HG02759 (cell line): Measurements from ENCODE around the gene MYO6.

Source experiments
- ATAC-seq: cut with Tn5 transposase; IDR thresholded peaks from one replicate; pipeline ENCODE4 v1.9.1; 2021; ENCODE audit warnings: mild to moderate bottlenecking, moderate library complexity; ENCODE audit not compliant: unreplicated experiment

The MYO6 gene

DNA sequence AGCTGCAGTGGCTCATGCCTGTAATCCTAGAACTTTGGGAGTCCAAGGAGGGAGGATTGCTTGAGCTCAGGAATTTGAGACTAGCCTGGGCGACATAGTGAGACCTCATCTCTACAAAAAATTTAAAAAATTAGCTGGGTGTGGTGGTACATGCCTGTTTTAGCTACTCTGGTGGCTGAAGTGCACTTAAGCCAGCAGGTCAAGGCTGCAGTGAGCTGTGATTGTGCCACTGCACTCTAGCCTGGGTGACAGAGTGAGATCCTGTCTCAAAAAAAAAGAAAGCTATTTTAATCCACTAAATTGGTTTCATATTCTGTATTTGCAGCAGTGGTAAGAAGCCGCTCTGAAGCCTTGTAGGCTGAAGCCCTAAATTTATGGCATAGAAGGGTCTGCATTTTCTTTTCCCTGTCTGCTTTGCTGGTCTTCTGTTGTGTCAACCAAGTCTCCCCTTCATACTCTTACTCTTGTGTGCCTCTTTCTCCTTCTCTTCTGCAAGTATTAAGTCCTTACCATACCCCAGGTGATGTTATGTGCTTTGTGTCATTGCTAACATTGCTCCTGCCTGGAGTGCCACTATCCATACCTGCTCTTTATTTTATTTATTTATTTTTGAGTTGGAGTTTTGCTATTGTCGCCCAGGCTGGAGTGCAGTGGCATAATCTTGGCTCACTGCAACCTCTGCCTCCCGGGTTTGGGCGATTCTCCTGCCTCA, 70.9 kb downstream of the MYO6 start:
- ATAC-seq: no peak

DNA sequence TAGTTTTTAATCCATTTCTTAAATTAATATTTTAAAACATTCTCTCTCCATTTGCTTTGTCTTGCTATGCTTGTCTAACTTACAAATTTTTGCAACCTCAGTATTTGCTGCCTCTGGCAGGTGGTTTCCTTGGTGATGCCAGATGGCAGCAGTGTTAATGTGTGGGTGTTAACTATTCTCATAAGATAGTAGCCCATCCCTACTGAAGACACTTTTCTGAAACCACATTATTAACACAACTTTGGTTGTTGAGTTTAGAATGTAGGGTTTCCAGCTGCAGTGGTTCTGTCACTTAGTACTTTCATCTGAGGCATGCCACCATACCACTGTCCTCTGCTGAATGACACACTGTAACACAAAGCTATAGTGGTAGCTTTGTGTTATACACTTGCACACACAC, 75.1 kb downstream of the MYO6 start:
- ATAC-seq: peak; percentile 95

DNA sequence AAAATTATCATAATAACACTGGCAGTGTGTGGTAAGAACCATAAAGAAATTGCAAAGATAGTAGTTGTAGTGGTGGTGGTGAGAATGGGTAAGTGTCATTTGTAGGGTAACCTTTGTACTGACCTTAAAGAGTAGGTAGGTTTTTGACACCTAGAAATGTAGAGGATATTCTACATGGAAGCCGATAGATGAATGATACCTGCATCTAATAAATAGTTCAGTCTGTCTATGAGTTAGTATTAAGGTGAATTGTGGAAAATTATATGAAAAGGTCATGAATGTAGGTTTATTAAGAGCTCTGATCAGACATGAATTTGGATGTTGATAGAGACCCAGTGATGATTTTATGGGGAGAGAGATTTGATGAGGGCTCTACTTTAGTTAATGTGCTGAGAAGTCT, 78.1 kb downstream of the MYO6 start:
- ATAC-seq: no peak

DNA sequence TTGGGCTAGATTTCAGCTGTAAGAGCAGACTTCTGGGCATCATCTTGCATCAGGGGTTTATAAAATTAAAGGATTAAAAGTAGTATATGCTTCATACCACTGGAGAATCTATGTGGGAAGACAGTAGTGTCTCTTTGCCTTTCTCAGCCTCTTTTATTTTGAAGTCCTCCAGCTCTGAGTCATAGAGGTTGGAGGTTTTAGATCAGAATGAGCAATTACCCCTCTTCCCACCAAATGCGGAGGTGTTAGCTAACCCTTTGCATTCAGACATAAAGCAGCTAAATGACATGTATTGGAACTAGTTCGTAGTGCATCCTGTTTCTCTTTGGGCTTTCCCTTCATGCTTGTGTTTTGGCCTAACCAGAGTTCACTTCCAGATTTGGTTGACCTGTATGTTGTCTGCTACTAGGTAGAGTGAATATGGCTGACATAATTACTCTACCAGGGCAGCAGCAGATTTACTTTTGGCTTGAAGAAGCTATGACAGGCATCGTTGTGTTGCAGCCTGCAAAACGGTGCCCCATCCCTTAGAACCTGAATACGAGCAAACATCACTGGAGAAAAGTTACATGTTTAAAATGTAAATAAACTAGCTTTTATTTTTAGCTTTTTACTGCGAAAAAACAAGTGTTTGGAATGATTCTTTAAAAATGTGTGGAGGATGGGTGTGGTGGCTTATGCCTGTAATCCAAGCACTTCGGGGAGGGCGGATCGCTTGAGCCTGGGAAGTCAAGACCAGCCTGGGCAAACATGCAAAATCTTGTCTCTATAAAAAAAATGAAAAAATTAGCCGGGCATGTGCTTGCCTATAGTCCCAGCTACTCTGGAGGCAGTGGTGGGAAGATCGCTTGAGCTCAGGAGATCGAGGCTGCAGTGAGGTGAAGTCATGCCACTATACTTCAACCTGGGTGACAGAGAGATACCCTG, 82.2 kb downstream of the MYO6 start:
- ATAC-seq: peak; percentile 77

DNA sequence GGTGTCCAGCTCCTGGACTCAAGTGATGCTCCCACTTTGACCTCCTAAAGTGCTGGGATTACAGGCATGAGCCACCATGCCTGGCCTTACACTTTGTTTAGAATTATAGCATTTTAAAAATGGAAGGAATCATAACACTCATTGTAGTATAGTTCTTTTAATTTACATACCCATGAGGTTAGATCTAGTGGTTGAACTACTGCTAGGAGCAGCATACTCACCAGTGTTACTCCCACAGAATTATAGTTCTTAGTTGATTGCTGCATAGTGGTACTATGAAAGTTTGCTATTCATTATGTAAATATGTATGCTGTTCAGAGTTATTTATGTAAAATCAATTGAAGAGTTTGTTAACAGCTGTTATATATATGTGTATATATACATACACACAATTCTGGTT, 85.4 kb downstream of the MYO6 start:
- ATAC-seq: no peak

DNA sequence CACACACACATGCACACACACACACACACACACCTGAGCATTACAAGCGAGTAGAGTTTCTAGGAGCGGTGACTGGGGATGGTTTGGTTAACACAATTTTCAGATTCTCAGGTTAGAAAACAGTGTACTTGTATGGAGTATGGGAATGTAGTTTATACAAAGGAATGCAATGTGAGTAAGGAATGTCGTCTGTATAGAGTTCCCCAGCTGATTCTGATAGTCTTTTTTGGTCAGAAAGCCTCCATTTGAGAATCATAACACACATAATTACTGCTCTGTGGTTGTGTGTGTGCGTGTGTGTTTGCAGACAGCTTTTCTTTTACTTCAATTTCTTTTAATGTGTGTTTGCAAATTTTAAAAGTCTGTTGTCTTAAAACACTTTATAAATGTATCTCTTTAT, 93.2 kb downstream of the MYO6 start:
- ATAC-seq: no peak

DNA sequence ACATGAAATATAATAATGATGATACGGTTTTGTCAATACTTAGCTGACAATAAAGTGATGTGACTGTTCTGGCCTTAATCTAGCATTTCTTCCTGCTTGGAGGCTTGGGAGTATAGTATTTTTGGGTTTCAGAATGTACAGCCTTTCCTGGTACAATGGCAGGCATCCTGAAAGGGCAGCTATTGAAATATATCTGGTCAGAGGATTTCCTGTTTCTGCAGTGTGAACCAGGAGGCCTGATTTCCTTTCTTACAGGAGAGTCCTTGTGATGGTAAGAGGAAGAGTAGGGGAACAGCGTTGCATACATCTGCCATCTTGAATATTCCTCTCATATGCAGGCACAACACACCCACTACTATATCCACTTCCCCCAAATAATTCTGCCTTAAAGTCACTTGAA, 93.7 kb downstream of the MYO6 start:
- ATAC-seq: no peak

DNA sequence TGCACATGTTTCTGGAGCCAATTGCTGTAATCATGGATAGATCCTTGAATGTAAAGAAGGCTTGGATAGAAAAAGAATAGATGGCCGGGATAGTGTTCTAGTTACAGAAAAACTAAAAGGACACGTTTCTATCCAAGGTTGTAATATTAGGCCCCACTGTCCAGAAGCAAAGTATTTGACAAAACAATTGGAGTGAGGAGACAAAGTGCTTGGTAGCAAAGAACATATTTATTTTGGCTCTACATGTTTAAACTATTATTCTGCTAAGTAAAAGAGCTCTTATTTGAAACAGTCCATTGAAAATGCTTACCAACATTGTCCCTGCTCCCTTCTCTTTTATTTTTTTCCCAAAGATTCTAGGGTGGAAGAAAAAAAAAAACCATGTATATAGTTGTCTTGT, 94.4 kb downstream of the MYO6 start:
- no peak for ATAC-seq

DNA sequence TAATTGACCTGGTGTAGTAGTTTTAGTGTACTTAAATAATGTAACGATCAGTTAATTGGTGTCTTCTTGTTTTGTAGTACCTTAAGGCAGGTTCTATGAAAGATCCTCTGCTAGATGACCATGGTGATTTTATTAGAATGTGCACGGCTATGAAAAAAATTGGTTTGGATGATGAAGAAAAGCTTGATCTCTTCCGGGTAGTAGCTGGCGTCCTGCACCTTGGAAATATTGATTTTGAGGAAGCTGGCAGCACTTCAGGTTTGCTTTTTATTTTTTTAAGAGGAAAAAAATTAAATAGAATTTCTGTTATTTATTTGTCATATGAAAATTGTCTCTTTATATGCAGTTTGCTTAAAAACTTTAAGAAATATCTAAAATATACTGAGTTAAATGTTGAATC, 99.2 kb downstream of the MYO6 start:
- no peak for ATAC-seq

DNA sequence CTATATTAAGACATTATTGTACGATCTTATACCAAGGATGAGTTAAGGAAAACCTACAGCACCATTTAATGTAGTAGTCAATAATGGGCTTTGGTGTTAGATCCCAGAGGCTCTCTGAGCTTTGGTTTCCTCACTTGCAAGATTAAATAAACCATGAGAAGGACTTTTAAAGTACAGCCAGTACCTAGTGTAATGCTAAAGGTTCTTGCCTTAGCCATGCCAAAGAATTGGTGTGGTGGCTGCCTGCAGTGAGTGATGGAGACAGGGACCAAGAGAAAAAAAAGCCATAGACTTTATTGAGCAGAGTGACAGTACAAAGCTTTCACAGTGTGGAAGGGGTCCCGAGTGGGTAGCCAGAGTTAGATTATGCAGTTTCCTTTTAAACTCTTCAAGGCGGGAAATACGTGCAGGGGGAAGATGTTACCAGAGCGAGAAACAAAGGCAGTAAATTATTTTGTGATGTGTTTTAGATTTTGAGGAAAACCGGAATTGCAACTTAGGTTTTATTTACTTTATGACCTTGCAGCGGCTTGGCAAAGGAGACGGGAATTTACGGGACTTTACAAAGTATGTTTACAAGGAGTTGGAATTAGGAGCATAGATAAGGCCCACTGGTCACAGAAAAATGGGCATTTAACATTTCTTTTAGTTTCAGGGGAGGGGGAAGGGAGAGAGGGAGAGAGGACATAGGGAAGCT, 100.4 kb downstream of the MYO6 start:
- ATAC-seq: no peak

DNA sequence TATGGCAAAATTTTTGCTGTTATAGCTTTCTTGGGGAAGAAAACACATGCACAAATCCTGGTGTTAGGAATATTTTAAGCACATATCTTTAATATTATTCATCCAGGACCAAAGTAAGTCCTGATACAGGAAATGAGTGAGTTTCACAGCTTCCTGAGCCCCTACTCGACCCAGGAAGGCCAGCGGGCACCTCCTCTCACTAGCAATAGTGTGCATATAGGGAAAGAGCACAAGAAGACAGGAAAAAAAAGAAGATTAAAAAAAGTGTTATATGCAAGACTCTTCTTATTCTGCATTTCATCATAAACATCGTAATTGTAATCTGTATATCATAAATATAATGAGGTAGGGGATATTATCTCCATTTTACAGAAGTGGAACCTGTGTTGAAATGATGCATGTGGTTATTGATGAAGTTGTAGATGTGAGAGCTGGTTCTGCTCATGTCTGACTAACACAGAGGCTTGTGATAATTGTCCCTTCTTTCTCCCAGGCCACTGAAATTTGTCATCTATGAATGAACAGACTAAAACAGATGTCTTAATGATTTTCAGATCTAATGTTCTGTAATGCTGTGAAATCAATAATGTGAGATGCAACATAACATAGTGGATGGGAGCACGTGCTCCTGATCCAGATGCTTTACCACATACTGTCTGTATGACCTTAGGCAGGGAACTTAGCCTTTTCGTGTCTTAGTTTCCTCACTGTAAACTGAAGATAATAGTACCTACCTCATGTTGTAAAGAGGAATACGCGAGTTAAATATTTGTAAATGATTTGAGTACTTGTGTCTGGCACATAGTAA, 101.2 kb downstream of the MYO6 start:
- no peak for ATAC-seq

DNA sequence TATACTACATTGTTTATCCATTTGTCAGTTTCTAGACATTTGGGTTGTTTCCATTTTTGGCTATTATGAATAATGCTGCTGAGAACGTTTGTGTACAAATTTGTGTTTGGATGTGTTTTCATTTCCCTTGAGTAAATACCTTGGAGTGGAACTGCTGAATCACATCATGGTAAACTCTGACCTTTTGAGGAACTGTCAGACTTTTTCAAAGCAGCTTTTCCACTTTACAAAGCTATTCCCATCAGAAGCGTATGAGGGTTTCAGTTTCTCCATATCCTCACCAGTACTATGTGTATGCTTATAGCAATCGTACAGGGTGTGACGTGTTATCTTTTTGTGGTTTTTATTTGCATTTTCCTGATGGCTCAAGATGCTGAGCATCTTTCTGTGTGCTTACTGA, 103.7 kb downstream of the MYO6 start:
- ATAC-seq: no peak

DNA sequence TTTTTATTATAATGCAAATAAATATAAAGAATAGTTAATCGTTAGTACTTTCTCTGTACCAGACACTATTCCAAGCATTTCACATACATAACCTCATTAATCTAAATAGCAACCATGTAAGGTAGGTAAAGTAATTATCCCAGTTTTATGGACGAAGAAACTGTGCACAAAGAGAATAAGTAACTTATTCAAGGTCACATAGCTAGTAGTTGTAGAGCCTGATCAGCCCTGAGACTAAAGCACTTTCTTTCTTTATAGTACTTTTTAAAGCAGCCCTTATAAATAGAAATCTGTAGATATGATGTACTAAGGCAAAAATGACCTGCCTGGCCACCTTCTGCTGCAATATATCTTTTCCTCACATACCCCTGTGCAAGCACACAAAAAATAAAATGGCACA, 104.8 kb downstream of the MYO6 start:
- no peak for ATAC-seq

DNA sequence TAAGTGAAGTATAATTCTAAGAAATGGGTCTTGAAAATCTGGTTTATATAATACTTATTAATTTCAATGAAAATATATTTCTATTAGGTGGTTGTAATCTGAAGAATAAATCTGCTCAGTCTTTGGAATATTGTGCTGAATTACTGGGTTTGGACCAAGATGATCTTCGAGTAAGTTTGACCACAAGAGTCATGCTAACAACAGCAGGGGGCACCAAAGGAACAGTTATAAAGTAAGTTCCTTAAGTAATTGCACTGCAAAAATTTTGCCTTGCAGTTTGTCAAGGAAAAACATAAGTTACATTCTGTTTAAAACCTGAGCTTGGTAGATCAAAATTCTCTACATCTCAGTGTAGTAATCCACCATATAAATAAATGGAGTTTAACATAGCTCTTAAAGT, 106.0 kb downstream of the MYO6 start:
- ATAC-seq: no peak

DNA sequence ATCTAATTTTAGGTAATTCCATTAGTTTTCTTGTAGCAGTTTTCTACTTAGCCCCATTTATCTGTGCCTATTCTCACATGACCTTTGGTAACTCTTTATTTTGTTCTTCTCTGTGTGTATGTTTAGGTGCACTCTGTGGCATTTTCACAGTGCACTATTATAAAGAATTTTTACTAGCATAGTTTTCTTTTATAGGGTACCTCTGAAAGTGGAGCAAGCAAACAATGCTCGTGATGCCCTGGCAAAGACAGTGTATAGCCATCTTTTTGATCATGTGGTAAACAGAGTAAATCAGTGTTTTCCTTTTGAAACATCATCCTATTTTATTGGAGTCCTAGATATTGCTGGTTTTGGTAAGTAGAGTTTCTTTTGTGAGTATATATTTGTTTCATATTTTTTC, 107.9 kb downstream of the MYO6 start:
- ATAC-seq: no peak

DNA sequence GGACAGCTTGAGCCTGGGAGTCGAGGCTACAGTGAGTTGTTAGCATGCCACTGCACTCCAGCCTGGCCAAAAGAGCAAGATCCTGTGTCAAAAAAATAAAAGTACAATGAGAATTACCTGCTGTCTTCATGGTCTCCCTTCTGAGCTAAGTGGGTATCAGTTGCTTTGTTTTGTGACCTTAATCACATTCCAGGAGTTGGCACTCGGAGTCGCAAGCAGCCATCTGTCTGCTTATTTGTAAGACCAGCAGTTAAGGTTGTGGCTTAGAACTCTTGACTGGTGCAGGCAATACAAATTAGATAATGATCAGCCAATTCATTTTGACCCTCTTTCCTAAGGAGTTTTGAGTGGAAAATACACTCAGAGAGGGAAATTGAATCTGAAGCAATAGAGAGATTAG, 114.0 kb downstream of the MYO6 start:
- no peak for ATAC-seq

DNA sequence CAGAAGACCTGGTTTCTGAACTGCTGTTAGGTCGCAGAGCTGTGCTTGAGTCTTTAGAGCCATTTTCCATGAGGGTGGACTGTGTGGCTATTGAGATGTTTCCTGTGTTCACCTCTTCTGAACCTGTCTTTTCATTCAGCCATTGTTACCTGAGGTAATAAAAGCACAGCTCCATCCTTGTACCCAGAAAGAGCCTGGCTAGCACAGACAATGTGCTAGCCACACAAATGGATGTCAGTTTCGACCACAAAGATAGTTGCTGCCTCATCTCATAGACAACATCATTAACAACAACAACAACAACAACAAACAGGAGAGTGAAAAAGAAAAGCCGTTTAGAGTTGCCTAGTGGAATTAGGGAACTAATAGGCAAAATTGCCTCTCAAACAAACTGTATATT, 114.7 kb downstream of the MYO6 start:
- no peak for ATAC-seq

DNA sequence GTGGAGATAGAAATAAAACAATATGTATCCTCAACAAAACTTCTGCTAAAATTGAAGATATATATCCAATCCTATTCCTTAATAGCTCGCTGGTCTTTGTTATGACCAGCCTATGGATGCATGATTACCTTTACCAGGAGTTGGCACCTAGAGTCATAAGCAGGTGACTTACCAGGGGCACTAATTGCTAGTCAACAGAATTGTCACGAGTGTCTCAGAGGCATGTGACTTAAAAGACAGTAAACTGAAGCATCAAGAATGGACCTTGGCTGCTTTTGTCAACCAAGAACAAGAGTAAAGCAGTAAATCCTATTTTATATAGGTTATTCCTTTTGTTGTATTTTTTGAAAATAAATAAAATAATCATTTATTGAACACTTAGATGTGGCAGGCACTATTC, 115.4 kb downstream of the MYO6 start:
- no peak for ATAC-seq

DNA sequence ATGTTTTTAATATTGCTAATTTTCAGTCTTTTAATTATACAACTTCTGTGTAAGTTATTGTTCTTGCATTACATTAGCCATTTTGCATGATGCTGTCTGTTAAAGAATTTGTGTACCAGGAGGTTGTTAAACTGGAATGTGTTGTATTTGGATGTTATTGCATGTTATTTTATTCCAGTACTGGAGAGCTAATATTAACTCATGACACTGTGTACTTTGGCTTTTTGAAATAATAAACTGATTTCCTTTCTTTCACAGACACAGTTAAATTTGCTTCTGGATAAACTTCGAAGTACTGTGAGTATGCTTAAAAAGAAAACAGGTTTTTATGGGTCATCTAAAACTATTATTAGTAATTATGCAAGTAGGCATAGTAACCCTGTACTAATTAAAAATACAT, 121.3 kb downstream of the MYO6 start:
- ATAC-seq: no peak

DNA sequence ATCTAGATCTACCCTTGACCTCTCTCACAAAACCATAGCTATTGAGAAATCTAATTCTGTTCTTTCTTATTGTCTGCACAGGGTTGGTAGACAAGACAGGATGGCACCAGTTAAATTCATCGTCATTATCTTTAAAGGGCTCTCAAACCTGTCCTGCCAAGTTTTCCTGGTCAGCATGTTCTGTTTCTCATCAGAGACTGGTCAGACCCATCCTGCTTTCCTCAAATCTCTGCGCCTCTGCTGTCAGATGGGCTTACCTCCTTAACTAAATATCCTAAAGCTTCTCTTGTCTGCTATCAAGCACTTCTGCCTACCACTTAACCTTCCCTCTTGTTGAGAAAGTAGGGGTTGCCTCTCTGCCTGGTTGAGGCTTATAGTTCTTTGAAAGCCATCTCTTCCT, 125.2 kb downstream of the MYO6 start:
- ATAC-seq: no peak

DNA sequence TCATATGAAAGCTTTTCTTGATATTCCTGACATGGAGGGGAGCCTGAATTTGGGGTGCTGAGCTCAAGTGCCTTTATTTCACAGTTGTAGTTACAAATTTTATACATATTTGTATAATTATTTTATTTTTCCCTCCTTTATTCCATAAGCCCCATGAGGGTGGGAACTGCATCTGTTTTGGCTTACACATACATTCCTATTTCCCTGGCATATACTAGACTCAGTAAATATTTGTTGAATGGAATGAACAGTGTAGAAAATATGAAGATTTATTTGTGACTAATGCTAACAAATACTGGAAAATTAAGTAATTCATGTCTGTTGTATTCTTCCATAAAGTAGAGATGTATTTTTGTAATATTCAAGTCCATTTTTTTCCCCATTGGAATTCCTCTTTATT, 127.1 kb downstream of the MYO6 start:
- ATAC-seq: no peak
